ENCODE data around the gene FOXA2.

FOXA2 gene

DNA sequence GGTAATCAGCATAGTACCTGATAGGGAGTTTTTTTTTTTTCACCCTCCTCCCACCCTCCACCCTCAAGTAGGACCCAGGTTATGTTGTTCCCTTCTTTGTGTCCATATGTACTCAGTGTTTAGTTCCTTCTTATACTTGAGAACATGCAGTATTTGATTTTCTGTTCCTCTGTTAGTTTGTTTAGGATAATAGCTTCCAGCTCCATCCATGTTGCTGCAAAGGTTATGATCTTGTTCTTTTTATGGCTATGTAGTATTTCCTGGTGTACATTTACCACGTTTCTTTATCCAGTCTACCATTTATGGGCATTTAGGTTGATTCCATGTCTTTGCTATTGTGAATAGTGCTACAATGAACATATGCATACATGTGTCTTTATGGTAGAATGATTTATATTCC is 41.9 kb downstream of the FOXA2 start:
- no peak for DNase-seq (ENCODE audit: low read depth in 2 of 3, low spot score in 2 of 3)

GRCh38 chr20:22540832-22541231 is 43.5 kb downstream of the FOXA2 start:
- no peak for DNase-seq (ENCODE audit: low read depth in 2 of 3, low spot score in 2 of 3)

DNA sequence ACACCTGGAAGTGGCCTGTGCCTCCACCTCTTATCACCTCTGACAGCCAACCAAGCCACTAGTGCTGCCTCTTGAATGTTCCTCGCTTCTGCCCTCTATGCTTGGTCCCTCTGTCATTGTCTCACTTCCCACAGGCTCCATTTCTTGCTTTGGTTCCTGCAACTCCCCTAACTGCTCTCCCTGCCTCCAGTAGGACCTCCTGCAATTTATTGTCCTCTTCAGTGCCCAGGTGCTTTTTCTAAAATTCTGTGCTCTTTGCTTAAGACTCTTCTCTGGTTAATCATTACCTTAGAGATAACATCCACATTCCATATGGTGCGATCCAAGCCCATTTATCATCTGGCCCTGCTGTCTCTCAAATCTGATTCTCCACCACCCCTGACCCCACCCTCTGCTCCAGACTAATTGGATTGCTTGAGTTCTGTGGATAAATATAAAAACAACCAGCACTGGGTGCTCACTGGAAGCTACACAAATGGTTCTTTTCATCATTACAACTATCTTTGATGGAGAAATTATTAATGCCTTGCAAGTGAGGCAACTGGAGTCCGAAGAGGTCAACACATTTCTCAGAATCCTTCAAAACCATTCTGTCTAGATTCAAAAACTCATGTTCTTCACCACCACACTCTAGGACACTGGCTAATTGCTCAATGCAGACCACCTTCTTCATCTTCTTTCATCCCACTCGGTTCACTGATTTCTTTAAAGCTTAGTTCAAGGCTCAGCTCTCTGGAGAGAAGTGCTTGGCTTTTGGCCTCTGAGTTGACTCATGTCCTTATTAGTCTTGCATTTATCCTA is 47.2 kb downstream of the FOXA2 start:
- DNase-seq (ENCODE audit: low read depth in 2 of 3, low spot score in 2 of 3): no peak

DNA sequence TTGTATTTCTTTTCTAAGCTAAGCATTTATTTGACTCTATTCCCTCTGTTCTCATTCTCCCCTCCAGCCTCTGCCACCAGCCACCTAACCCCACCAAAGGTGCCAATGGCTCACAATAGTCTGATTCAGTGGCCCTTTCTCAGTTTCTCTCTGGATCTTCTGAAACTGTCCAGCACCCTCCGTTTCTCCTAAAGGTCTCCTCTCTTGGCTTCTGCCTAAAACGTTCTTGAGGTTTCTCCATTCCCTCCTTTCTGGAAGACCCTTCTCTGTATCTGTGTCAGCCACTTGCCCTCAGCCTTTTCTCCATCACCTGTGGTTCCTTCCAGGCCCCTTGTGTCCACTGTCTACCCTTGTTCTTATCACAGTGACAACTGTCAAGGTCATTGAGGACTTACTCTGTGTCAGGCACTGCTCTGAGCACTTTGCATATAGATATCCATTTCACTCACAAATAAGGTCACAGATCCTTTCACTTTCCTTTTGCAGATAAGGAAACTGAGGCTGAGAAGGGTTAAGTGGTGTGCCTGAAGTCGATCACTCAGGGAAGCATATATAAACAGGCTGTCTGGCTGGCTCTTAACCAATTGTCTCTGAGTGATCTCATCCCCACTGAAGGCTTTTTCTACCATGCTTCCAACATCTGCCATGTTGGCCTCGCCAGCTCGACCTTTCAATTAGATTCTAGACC is 48.1 kb downstream of the FOXA2 start:
- DNase-seq (ENCODE audit: low read depth in 2 of 3, low spot score in 2 of 3): no peak

DNA sequence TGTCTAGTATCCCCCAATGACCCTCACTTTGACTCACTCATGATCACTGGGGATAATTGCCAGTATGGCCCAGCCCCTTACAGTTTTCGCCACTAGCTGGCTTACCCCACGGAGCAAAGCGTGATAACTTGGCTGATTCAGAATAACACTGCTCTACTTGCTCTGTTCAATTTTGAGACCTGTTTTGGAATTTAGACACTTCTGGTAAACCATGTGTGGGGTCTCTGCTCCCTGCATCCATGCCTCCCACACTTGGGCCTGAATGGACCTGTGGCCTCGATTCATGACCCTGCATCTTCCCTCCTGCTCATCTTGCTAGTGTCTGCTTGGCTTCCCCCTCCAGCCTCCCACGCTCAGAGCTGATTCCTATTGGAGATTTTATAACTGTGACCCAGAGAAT is 48.9 kb downstream of the FOXA2 start:
- DNase-seq (ENCODE audit: low read depth in 2 of 3, low spot score in 2 of 3): no peak

GRCh38 chr20:22533823-22534751 is 50.3 kb downstream of the FOXA2 start:
- no peak for DNase-seq (ENCODE audit: low read depth in 2 of 3, low spot score in 2 of 3)

GRCh38 chr20:22532598-22532997 is 51.8 kb downstream of the FOXA2 start:
- no peak for DNase-seq (ENCODE audit: low read depth in 2 of 3, low spot score in 2 of 3)

DNA sequence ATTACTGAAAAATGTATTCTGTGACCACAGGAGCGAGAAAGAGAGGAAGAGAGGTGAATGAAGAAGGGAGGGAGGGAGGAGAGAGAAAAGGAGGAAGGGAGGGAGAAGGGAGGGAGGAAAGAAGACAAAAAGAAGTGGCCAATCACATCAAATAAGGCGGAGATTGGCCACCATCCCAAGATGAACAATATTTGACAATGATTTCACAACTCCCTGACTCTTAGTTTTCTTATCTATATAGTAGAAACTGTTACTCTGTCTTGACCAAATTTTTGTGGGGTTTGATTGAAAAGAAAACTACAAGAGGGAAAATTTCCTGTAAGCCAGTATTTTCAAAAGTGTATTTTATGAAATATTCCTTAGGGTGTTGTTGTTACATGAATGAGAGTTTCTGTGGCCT is 52.6 kb downstream of the FOXA2 start:
- no peak for DNase-seq (ENCODE audit: low read depth in 2 of 3, low spot score in 2 of 3)

DNA sequence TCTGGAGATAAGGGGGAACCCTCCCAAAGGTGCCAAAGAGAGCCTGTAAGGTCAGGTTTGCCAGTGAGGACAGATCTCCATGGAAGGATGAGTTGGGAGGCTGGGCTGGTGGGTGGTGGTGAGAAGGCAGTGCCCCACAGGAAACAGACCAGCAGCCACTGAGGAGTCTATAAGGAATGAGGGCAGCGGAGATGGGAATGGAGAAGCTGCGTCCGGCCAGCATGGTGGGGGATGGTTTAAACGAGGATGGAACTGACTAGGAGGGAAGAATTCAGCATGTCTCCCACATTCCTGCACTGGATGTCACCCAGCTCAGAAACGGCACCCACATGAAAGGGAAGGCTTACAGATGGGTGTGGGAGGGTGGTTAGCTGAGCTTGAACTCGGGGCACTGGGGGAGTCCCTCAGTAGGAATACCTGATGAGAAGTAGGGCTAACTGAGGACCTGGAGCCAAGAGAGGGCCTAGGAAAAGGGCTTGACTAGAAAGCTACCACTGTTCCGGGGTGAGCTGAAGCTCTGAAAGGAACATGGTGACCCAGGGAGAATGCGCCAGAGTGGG is 53.2 kb downstream of the FOXA2 start:
- no peak for DNase-seq (ENCODE audit: low read depth in 2 of 3, low spot score in 2 of 3)

Data from activated CD8-positive, alpha-beta memory T cell treated with anti-CD3 and anti-CD28 coated beads for 48 hours (primary cell).